Measurements from ENCODE around the gene SEPTIN8.

- no peak for TF ChIP-seq CTCF (IDR thresholded peaks at IDR 0.05; ENCODE audit: insufficient read depth, low read depth, low read length)
- no peak for TF ChIP-seq EZH2 (IDR thresholded peaks at IDR 0.05; ENCODE audit: insufficient read depth, low read length)
These were observed 3.3 kb downstream of the SEPTIN8 start for GRCh38 chr5:132773601-132774355.
